Immature natural killer cell (primary cell): ENCODE results near the gene CCDC40. TPM values are rescaled to one million over a fixed set of nuclear protein-coding genes. Genes with fewer than 3 reads are reported as not detected.

Experiments used
- DNase-seq, 3 donors: peaks; one replicate each; pipeline ENCODE4 v3.0.0; 2022; ENCODE audit warnings: mixed read lengths in 1 of 3
- H3K27ac Mint-ChIP-seq, 6 donors: one replicate each; pipeline ENCODE4 v1.8.0; 2020; ENCODE audit warnings: mixed read lengths in 6 of 6, mild to moderate bottlenecking in 5 of 6, inconsistent platforms in 4 of 6, moderate library complexity in 3 of 6
- H3K27me3 Mint-ChIP-seq, 3 donors: one replicate each; pipeline ENCODE4 v1.8.0; 2020 to 2021; ENCODE audit warnings: low read depth in 3 of 3, mild to moderate bottlenecking in 3 of 3, mixed read lengths in 3 of 3, moderate library complexity in 3 of 3, inconsistent platforms in 1 of 3
- H3K36me3 Mint-ChIP-seq, 3 donors: one replicate each; pipeline ENCODE4 v1.8.0; 2020; ENCODE audit warnings: mixed read lengths in 3 of 3, inconsistent platforms in 2 of 3, mild to moderate bottlenecking in 2 of 3
- H3K4me1 Mint-ChIP-seq, 2 donors: one replicate each; pipeline ENCODE4 v1.8.0; 2020; ENCODE audit warnings: inconsistent platforms in 2 of 2, mild to moderate bottlenecking in 2 of 2, mixed read lengths in 2 of 2, moderate library complexity in 1 of 2
- H3K4me3 Mint-ChIP-seq, 5 donors: one replicate each; pipeline ENCODE4 v1.8.0; 2020; ENCODE audit warnings: mild to moderate bottlenecking in 5 of 5, mixed read lengths in 5 of 5, inconsistent platforms in 3 of 5, moderate library complexity in 3 of 5
- H3K9me3 Mint-ChIP-seq, 6 donors: one replicate each; pipeline ENCODE4 v1.8.0; 2020; ENCODE audit warnings: mild to moderate bottlenecking in 6 of 6, mixed read lengths in 6 of 6, inconsistent platforms in 4 of 6, moderate library complexity in 3 of 6
- polyA plus RNA-seq, 3 donors: library from polyadenylated mRNA; unstranded; fragments of 300-500 nt; fragmentation: Illumina TruSeq; gene quantifications; one replicate each; pipeline ENCODE4 v1.2.3, GENCODE V29; 2021

The CCDC40 gene
- polyA plus RNA-seq, 3 donors from 2014 or later, result not detected

GRCh38 chr17:80114758-80115157 lies 78.3 kb downstream of the CCDC40 start:
- no peaks in the 10 kb centered on the region for H3K9me3 Mint-ChIP-seq
- H3K4me1 Mint-ChIP-seq, result no peaks in the 10 kb centered on the region
- H3K36me3 Mint-ChIP-seq, result peaks cover 0 to 3% (median 0%) of the 10 kb centered on the region in 3 donors
- H3K27me3 Mint-ChIP-seq, result peaks cover 1 to 3% (median 1%) of the 10 kb centered on the region in 3 donors
- no peak overlapping the region for H3K27ac Mint-ChIP-seq
- DNase-seq, result no peak
- H3K4me3 Mint-ChIP-seq, result no peak overlapping the region

GRCh38 chr17:80115159-80115558 lies 78.7 kb downstream of the CCDC40 start:
- Mint-ChIP-seq H3K4me3 (no peak overlapping the region), H3K27me3 (peaks cover 1 to 3% (median 1%) of the 10 kb centered on the region in 3 donors), H3K4me1 (no peaks in the 10 kb centered on the region), H3K36me3 (peaks cover 0 to 3% (median 0%) of the 10 kb centered on the region in 3 donors), H3K9me3 (no peaks in the 10 kb centered on the region), H3K27ac (no peak overlapping the region)
- DNase-seq, result no peak

- Mint-ChIP-seq H3K4me1 (no peaks in the 10 kb centered on the region), H3K27ac (no peak overlapping the region), H3K4me3 (no peak overlapping the region), H3K27me3 (peaks cover 0 to 1% (median 1%) of the 10 kb centered on the region in 3 donors), H3K36me3 (peaks cover 0 to 3% (median 0%) of the 10 kb centered on the region in 3 donors), H3K9me3 (no peaks in the 10 kb centered on the region)
- no peak for DNase-seq
Observed at GRCh38 chr17:80116276-80116920, 80.0 kb downstream of the CCDC40 start.

GRCh38 chr17:80116921-80117380 lies 80.5 kb downstream of the CCDC40 start:
- peaks cover 0 to 3% (median 0%) of the 10 kb centered on the region in 3 donors for H3K36me3 Mint-ChIP-seq
- H3K27me3 Mint-ChIP-seq, result peaks cover 0 to 2% (median 1%) of the 10 kb centered on the region in 3 donors
- H3K9me3 Mint-ChIP-seq, result no peaks in the 10 kb centered on the region
- no peak for DNase-seq
- H3K4me3 Mint-ChIP-seq, result no peak overlapping the region
- H3K4me1 Mint-ChIP-seq, result no peaks in the 10 kb centered on the region
- no peak overlapping the region for H3K27ac Mint-ChIP-seq

- peaks cover 0 to 3% (median 0%) of the 10 kb centered on the region in 3 donors for H3K36me3 Mint-ChIP-seq
- H3K27me3 Mint-ChIP-seq, result peaks cover 0 to 3% (median 1%) of the 10 kb centered on the region in 3 donors
- no peak overlapping the region for H3K27ac Mint-ChIP-seq
- no peak for DNase-seq
- H3K4me1 Mint-ChIP-seq, result no peaks in the 10 kb centered on the region
- no peak overlapping the region for H3K4me3 Mint-ChIP-seq
- H3K9me3 Mint-ChIP-seq, result no peaks in the 10 kb centered on the region
Observed at GRCh38 chr17:80117491-80118401, 81.3 kb downstream of the CCDC40 start.

- DNase-seq, result no peak
- no peak overlapping the region for H3K4me3 Mint-ChIP-seq
- H3K9me3 Mint-ChIP-seq, result no peaks in the 10 kb centered on the region
- no peak overlapping the region for H3K27ac Mint-ChIP-seq
- peaks cover 0 to 3% (median 1%) of the 10 kb centered on the region in 3 donors for H3K27me3 Mint-ChIP-seq
- H3K36me3 Mint-ChIP-seq, result peaks cover 0 to 3% (median 0%) of the 10 kb centered on the region in 3 donors
- no peaks in the 10 kb centered on the region for H3K4me1 Mint-ChIP-seq
Observed at GRCh38 chr17:80118601-80119270, 82.3 kb downstream of the CCDC40 start.

- Mint-ChIP-seq H3K36me3 (peaks cover 0 to 3% (median 0%) of the 10 kb centered on the region in 3 donors), H3K27ac (no peak overlapping the region), H3K27me3 (peaks cover 0 to 3% (median 1%) of the 10 kb centered on the region in 3 donors), H3K4me1 (no peaks in the 10 kb centered on the region), H3K9me3 (no peaks in the 10 kb centered on the region), H3K4me3 (no peak overlapping the region)
- DNase-seq, result no peak
Observed at GRCh38 chr17:80119271-80119791, 82.9 kb downstream of the CCDC40 start.

- H3K27ac Mint-ChIP-seq, result no peak overlapping the region
- H3K36me3 Mint-ChIP-seq, result peaks cover 0 to 3% (median 0%) of the 10 kb centered on the region in 3 donors
- H3K27me3 Mint-ChIP-seq, result peaks cover 0 to 3% (median 1%) of the 10 kb centered on the region in 3 donors
- H3K9me3 Mint-ChIP-seq, result no peaks in the 10 kb centered on the region
- no peak for DNase-seq
- H3K4me1 Mint-ChIP-seq, result no peaks in the 10 kb centered on the region
- H3K4me3 Mint-ChIP-seq, result no peak overlapping the region
Observed at GRCh38 chr17:80119839-80120238, 83.4 kb downstream of the CCDC40 start.

- no peak overlapping the region for H3K27ac Mint-ChIP-seq
- H3K36me3 Mint-ChIP-seq, result no peaks in the 10 kb centered on the region
- no peak for DNase-seq
- peaks cover 0 to 3% (median 2%) of the 10 kb centered on the region in 3 donors for H3K27me3 Mint-ChIP-seq
- H3K4me1 Mint-ChIP-seq, result no peaks in the 10 kb centered on the region
- no peaks in the 10 kb centered on the region for H3K9me3 Mint-ChIP-seq
- H3K4me3 Mint-ChIP-seq, result no peak overlapping the region
Observed at GRCh38 chr17:80122026-80122575, 85.7 kb downstream of the CCDC40 start.

- no peaks in the 10 kb centered on the region for H3K9me3 Mint-ChIP-seq
- peaks cover under 1 to 2% (median 2%) of the 10 kb centered on the region in 3 donors for H3K27me3 Mint-ChIP-seq
- no peak for DNase-seq
- H3K4me3 Mint-ChIP-seq, result no peak overlapping the region
- H3K4me1 Mint-ChIP-seq, result no peaks in the 10 kb centered on the region
- no peaks in the 10 kb centered on the region for H3K36me3 Mint-ChIP-seq
- no peak overlapping the region for H3K27ac Mint-ChIP-seq
Observed at GRCh38 chr17:80122926-80123505, 86.6 kb downstream of the CCDC40 start.

- Mint-ChIP-seq H3K4me3 (no peak overlapping the region), H3K36me3 (no peaks in the 10 kb centered on the region), H3K9me3 (no peaks in the 10 kb centered on the region), H3K27ac (no peak overlapping the region), H3K4me1 (no peaks in the 10 kb centered on the region), H3K27me3 (peaks cover 2 to 6% (median 2%) of the 10 kb centered on the region in 3 donors)
- DNase-seq, result no peak
Observed at GRCh38 chr17:80123791-80124190, 87.3 kb downstream of the CCDC40 start.

- DNase-seq, result no peak
- Mint-ChIP-seq H3K27ac (no peak overlapping the region), H3K4me3 (no peak overlapping the region)
Observed at GRCh38 chr17:80124351-80124981, 88.0 kb downstream of the CCDC40 start.

More at GRCh38 chr17:80124351-80124981, 88.0 kb downstream of the CCDC40 start:
- H3K36me3 Mint-ChIP-seq, result no peaks in the 10 kb centered on the region
- H3K9me3 Mint-ChIP-seq, result no peaks in the 10 kb centered on the region
- H3K27me3 Mint-ChIP-seq, result peaks cover 2 to 6% (median 2%) of the 10 kb centered on the region in 3 donors
- H3K4me1 Mint-ChIP-seq, result no peaks in the 10 kb centered on the region
